ELF-1 (cell line): ENCODE data around the gene EML6.

Source experiments
- DNase-seq: peaks from one replicate; pipeline ENCODE4 v3.0.0-alpha.2; 2016; ENCODE audit warnings: low read depth, low spot score

EML6 gene

DNA sequence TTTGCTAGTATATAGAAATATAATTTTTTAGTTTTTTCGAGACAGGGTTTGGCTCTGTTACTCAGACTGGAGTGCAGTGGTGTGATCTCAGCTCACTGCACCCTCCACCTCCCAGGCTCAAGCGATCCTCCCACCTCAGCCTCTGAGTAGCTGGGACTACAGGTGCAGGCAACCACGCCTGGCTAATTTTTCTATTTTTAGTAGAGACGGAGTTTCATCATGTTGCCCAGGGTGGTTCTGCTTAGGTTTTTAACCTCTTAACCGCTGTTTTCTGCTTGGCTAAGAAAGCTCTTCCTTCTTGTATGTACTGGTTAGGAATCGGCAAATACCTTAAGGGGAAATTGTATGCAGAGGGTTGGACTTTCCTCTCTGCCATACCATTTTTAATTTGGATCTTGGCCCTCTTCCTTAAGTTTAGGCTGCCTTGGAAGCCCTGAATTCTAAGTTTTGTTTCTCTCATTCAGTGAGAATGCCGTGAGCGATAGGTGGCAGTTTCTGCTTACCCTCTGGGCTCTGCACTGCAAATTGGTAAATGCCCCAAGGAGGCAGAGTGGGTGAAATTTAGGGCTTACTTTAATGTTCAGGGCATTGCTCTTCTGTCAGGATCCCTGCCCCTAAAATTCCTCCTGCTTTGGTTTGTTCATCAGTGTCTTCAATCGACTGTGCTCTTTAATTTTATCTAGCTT lies 32.3 kb downstream of the EML6 start:
- no peak for DNase-seq

DNA sequence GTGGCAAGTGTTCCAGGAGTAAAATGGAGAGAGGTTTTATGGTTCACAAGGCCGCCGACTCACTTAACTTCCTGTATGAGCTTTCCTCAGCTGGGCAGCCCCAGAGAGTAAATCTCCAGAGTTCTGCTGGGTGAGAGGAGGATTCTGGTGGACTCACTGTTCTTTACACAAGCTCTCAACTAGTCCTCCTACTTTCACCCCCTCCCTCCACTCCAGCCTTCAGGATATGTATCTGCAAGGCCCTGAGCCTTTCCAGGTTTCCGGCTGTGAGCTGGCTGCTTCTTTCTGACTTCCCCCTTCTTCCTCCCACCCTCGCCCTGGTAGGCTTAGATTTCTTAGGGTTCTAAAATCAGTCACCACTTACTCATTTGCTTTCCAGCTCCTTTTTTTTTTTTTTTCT lies 34.0 kb downstream of the EML6 start:
- peak; percentile 38 for DNase-seq

DNA sequence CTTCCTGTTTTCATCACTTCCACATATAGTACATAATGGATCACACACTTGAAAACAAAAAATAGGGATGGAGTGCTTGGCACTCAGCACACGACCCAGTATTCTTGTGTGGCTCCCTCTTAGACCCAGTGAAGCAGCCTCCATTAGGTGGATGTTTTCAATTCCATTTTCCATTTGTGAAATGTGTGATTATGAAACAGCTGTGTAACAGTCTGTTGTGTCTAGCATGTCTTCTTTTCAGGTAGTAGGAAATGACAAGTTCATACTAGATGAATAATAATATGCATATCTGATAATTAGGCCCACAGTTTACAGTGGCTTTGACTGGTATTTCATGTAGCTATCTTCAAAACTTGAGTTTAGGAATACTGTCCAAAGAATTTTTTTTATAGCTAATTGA lies 35.5 kb downstream of the EML6 start:
- DNase-seq: no peak

DNA sequence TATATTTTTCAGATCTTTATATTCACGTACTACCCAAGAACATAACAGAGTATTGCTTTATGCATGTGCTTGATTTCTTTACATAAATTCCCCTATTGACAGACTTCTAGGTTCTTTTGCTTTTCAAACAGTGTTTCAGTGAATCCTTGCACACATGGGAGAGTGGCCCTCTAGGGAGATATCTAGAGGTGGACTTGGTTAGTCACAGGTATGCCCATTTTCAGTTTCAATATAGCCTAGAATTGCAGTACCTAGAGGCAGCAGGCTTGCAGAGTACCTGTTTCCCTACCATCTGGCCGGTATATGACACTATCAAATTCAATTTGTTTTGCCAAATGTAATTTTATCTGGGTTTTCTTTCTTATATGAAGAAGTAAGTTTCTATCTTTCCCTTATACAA lies 36.8 kb downstream of the EML6 start:
- no peak for DNase-seq

DNA sequence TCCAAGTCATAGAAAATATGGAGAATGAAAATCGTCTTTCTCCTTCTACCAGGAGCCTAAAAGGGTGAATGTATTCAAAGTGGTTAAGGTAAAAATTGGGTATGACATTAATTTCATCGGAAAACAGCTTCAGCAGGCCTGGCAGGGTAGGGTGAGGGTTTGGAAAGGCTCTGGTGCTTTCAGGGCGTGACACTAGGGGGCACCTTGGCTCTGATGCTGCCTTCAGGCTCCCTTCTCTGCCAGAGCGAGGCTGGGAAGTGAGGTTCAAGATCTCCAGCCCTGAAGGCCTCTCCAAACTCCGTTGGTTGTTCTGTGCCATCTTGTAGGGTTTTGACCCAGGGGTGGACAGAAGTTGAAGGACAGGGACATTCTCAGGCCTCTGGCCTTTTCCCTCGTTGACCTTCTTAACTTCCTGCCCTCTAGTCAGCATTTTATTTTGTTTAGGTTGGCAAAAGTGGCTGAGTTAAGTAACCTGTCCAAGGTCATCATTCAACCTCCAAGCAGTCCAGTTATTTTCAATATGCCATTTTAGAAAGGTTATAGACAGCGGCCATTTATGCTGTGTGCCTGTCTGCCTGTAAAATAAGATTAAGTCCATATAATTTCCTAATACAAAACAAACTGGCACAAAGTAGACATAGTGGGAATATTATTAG lies 40.3 kb downstream of the EML6 start:
- peak; percentile 26 for DNase-seq

DNA sequence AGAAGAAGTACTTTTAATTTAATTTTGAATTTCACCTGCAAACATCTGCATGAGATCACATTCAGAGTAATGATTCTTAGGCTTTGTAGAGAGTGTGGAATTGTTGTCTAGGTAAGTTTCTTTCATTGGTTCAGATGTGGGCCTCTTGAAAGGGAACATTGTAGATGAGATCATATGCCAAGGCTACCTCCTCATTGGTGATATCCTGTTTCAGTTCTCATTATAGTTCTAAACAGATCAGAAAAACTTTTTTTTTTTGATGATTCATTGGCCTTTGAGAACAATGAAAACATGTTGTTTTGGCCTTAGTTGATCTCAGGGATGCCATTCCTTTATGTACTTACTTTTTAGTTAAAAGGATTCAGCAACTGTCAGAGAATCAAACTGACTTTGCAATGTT lies 44.5 kb downstream of the EML6 start:
- no peak for DNase-seq

DNA sequence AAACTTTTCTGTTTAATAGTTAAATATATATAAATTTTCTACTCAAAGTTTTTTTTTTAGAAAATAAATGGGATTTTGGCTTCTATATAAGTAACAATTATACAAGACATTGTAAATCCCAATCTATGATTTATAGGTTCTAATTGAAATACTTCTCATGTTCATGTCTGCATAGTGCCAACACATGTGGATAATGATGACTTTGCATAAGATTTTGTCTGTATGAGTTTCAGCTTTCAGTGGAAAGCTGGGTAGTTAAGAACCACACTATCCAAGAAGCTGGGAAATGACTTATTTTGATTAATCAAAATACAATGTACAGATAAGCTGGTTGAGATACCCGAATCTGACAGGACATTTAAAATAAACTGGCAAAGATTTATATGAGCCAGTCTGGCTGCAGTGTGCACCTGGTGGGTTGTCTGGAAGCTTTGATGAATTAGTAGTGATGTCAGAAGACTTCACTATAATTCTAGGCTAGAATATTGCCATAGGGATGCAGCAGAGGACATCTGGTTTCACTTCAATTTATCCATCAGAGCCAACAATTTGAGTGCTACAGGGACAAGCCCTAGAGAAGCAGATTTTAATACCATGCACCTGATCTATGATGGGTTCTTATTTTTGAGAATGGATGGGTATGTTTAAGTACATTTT lies 45.4 kb downstream of the EML6 start:
- DNase-seq: no peak

DNA sequence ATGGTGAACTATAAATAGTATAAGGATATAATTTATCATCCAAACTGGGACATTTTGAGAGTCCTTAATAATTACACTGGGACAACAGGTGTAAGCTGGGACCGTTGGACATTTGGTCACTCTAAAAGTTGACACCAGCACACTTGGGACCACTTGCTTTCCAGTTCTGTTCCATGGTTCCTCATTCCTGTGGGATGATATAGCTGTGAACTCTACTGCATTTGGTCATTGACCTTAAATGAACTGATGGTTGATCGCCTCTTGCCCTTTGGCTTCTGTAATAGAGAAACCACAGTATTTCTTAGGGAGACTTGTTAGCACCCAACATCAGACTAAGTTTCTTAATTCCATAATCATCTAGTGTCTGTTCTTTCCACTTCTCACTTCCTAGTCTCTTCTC lies 46.7 kb downstream of the EML6 start:
- no peak for DNase-seq

DNA sequence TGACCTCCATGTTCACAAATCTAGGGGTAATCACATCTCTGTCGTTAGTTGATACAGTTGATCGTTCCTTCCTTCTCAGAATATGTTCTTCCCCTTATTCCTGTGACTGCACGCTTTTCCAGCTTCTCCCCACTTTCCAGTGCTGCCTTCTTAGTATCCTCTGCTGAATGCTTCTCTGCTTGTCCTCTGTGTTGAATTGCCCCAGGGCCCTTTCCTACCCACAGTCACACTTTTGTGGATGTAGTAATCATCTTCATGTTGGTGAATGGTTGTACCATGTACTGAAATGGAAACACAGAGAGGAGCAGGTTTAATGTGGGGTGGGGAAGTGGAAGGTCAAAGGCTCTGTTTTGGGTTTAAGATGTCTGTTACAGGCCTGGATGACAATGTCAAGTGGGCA lies 47.2 kb downstream of the EML6 start:
- DNase-seq: no peak

DNA sequence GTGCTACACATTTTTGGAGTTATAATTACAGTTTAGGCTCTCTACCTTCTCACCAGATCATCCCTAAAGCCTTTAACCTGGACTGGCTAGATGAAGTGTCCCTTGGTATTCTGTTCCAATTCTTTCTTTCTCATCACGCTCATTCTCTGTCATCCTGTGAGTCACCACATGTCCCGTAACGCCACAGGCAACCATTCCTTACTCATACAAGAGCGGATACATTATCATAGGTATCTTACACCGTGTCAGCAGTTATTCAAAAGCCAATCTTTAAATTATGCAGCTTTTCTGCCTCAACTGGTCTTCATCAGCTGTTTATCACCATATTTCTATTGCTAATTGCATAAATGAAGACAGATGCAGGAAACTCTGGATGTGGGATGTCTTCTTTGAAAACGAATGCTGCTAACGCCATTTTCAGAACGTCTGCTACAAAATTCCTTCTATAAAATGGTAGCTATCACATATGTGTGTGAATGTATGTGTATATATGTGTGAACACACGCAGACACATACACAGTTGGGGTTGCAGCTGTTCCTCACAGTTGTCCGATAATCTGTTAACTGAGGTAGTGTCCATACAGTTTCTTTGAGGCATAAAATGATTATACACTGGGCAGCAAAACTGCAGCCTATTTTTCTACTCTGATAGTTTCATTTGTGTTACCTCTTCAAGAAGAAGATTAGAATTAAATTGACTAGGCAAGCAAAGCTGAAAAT lies 47.9 kb downstream of the EML6 start:
- no peak for DNase-seq

DNA sequence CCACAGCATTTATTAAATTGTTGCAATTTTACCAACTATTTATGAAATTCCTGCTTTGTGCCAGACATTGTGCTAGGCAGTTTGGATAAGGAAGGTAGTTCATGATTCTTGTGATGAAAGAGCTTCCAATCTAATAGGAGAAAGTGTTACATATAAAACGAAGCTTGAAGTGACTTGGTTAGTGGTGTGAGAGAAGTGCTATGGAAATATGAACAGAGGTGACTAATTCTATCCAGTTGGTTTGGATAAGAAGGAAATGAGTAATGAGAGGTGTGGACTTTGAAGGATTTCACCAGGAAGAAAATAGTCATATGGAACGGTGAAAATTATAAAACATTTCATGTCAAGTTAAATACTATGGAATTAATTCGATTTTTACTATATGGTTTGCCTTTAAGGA lies 48.6 kb downstream of the EML6 start:
- DNase-seq: no peak

DNA sequence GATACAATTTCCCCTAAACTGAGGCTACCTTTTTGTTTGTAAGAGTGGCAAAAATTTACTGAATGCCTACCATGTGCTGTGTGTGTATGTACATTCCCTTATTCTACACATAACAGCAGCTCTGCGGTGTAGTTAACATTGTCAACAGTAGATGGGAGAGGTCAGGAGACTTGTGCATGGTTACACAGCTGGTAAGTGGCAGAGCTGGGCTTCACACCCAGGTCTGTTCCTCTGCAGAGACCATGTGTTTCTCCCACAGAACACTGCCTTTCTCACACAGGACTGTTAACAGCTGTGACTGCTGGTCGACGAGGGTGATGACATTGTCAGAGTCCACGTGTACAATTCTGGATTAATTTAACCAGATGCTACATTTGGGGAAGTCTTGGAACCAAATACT lies 49.1 kb downstream of the EML6 start:
- DNase-seq: no peak

DNA sequence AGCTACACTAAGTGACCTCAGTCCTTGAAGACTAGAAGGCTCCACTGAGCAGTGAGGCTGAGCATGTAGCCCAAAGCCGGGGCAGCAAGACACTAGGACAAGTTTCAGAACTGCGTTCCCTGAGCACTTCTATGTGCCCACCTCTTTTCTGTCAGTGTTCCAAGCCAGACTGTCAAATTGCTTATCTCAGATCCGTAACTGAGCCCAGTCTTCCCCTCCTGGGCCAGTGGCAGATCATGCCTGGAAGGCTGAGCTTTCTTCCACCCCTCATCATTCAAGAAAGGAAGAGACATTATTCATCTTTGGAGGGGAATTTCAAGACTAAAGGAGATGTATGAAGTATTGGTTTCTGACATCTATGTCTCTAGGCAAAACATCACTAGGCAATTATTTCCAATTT lies 49.8 kb downstream of the EML6 start:
- no peak for DNase-seq

DNA sequence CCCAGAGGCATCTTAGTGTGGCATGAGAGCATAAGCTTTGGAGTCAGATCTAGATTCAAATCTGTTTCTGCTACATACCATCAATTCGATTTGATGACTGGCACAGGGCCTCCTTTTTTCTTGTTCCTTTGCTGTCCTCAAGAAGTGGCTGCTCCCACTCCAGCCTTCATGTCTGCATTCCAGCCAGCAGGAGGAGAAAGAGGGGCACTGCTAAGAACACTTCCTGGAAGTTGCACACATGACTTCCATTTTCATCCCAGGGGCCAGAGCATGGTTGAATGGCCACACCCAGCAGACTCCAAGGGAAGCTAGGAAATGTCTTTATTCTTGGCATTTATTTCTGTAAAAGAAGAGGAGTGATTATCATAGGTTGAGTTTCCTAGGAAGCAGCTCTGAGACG lies 50.4 kb downstream of the EML6 start:
- peak; percentile 55 for DNase-seq

DNA sequence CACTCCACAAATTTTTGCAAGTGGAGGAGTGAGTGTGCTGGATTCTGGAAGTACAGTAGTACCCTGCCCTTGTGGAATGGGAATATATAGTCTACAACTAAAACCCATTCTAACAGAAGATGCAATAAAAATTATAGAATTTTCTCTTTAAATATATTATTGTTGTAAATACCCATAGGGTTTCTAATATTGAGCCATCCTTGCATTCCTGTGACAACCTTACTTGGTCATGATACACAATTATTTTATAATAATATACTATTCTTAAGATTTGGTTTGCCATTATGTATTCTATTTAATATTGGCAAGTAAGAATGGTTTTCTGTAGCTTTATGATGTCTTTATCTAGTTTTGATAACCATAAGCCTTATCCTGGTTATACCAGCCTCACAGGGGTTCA lies 52.2 kb downstream of the EML6 start:
- DNase-seq: no peak

DNA sequence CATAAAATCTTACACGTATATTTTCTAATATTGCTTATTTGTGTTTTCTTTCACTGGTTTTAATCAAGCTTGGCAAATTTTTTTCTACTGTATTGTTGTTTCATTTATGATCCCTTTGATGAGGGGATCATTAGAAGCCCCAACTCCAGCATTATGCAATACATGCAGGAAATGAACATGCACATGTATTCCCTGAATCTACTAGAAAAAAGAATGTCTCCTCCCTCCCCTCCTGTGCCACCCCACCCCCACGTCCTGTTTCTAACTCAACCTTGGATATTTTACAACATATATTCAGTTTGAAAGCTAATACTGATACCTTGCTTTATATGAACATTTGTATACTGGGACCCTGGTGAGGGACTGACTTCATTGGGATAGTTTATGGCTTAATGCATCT lies 53.0 kb downstream of the EML6 start:
- no peak for DNase-seq

DNA sequence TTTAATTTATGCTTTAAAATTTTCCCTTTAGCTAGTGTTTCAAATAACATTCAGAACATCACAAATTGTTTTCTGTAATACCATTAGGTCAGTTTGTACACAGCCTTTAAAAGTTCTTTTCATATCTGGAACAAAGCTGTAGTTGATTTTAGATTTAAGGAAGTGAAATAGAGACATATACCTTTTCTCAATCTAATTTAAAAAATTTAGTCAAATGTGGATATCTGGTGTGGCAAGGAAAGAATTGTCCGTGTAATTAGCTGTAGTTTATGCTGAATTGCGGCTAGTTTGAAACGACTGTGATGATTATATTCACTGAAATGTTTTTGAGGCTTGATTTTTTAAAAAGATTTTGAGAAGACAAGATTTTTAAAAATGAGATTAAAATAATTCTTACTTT lies 59.9 kb downstream of the EML6 start:
- no peak for DNase-seq

DNA sequence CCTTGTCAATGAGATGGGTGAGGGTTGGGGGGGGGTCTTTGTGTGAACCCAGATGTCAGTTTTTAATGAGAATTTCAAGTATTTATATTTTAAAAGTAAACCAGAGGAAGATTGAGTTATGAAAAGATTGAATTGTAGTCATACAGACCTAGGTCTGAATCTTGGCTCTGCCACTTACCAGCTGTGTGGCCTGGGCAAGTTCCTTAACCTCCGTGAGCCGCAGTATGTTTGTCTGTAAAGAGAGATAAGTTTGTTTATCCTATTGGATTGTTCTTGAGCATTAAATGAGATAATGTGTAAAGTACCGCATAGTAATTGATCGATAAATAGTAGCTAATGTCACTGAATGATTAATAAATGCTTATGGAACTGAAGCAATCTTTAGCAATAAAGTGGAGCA lies 63.8 kb downstream of the EML6 start:
- DNase-seq: no peak

DNA sequence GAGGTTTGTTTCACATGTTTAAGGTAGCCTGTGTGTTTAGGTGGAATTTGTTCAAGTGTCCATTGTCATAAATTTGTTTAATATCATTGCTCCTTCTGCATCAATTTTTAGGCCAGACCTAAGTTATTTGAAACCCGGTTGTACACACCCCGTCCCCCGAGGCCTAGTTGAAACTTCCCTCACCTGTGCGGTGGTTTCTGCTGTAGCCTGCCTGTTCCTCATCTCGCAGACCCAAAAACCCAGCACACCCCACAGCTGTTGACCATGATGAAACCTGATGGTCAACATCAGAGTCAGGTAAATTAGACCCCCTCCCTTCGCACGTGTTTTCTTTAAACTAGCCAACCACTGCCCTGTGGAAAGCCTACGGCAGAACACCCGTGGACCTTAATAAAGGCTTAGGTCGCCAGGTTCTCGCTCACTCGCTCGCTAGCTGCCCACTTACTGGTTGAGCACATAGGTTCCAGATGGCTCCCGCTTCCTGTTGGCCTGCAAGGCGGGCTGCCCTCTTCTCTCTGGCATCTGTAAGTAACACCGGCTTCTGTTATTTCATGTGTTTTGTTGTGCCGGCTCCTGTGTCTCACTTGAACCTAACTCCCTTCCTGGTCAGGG lies 64.4 kb downstream of the EML6 start:
- DNase-seq: no peak

DNA sequence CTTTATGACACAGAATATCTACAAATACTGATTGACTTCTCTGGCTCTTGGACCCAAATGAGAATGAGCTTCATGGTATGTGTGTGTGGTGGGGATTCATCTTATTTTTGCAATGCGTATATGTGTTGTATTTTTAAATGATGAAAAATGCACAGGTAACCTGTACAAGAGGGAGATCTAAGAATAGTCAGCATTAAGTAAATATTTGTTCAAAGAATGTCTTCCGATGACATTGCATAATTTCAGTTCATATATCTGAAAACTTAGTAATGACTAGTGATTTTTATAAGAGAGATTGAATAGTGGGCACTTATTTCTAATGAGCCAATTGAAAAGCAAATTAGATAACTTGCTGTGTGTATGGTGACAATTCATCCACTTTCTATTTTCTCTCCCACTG lies 66.4 kb downstream of the EML6 start:
- no peak for DNase-seq

DNA sequence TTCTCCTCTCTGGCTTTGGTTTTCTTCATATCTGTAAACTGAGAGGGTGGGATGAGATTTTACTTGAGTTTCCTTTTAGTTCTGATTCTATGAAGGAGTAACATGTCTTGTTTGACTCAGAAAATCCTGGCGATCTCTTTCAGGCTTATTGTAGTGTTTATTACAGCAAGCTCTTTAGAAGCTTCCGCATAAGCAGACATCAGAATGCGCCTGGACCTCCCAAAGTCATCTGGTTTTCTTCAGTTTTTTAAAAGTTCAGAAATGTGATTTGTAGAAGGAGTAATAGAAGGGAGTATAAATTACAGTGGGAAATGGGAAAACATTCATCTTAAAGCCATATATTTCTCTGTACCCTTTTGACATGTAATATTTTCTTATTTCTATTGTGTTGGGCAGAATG lies 68.4 kb downstream of the EML6 start:
- DNase-seq: no peak

DNA sequence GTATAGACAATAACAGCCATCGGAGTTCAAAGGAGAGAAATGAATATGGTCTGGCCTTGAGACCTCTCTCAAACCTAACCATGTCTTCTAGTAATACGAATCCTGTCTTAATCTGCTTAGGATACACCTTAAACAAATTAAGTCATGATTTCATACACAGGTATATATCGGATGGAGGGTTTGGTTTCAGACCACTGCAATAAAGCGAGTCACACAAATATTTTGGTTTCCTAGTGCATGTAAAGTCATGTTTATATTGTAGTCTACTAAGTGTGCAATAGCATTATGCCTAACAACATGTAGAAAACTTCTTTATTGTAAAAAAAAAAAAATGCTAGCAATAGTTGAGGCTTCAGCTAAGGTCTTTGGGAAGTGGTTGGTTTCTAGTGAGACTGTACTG lies 73.8 kb downstream of the EML6 start:
- no peak for DNase-seq
